GM23338 (cell line): ENCODE data around the gene IMPG1. TPM values are rescaled to one million over a fixed set of nuclear protein-coding genes. Genes with fewer than 3 reads are reported as not detected.

Experiments used
- ATAC-seq: fragments of 200-7000 bp; cut with Tn5 transposase; 3 replicates; pipeline ENCODE4 v1.9.1; 2020
- DNase-seq: peaks from one replicate; pipeline ENCODE4 v3.0.0-alpha.2; 2015; ENCODE audit warnings: low spot score
- H2AFZ ChIP-seq: fragments of 200-600 bp; sonication (generic); 2 replicates; pipeline ENCODE4 v1.8.0; 2016; ENCODE audit warnings: antibody characterized with exemption, mild to moderate bottlenecking, moderate library complexity
- H3F3A ChIP-seq: fragments of 200-600 bp; sonication (generic); replicated peaks from 2 replicates; pipeline ENCODE4 v1.8.0; 2017; ENCODE audit warnings: antibody characterized with exemption, mixed run types, low read depth
- H3K27ac ChIP-seq: fragments of 200-600 bp; sonication (generic); 2 replicates; pipeline ENCODE4 v1.6.1; 2016; ENCODE audit warnings: low read depth
- H3K27me3 ChIP-seq: fragments of 200-600 bp; sonication (generic); 2 replicates; pipeline ENCODE4 v1.8.0; 2016; ENCODE audit warnings: mild to moderate bottlenecking, mixed run types, moderate library complexity; ENCODE audit not compliant: insufficient read depth
- H3K36me3 ChIP-seq: fragments of 200-600 bp; sonication (generic); 2 replicates; pipeline ENCODE4 v1.8.0; 2016; ENCODE audit warnings: mild to moderate bottlenecking; ENCODE audit not compliant: insufficient read depth
- H3K4me1 ChIP-seq: fragments of 200-600 bp; sonication (generic); 2 replicates; pipeline ENCODE4 v1.8.0; 2016; ENCODE audit warnings: mild to moderate bottlenecking, moderate library complexity; ENCODE audit not compliant: insufficient read depth
- H3K4me2 ChIP-seq: fragments of 200-600 bp; sonication (generic); 2 replicates; pipeline ENCODE4 v1.7.1; 2017; ENCODE audit warnings: mixed run types
- H3K4me3 ChIP-seq: fragments of 200-600 bp; sonication (generic); 2 replicates; pipeline ENCODE4 v1.6.1; 2016; ENCODE audit warnings: mixed run types
- H3K79me2 ChIP-seq: fragments of 200-600 bp; sonication (generic); replicated peaks from 2 replicates; pipeline ENCODE4 v1.8.0; 2017; ENCODE audit warnings: mild to moderate bottlenecking; ENCODE audit not compliant: insufficient read depth
- H3K9me2 ChIP-seq: fragments of 200-600 bp; sonication (generic); 2 replicates; pipeline ENCODE4 v1.8.0; 2017; ENCODE audit not compliant: insufficient read depth
- H4K20me1 ChIP-seq: fragments of 200-600 bp; sonication (generic); replicated peaks from 2 replicates; pipeline ENCODE4 v1.8.0; 2017; ENCODE audit warnings: mild to moderate bottlenecking; ENCODE audit not compliant: insufficient read depth
- H3K27ac Mint-ChIP-seq: 2 replicates; pipeline ENCODE4 v1.8.0; 2020; ENCODE audit warnings: inconsistent platforms, mild to moderate bottlenecking, moderate library complexity, mixed read lengths
- H3K27me3 Mint-ChIP-seq: 3 replicates; pipeline ENCODE4 v1.8.0; 2022; ENCODE audit warnings: low read depth, mild to moderate bottlenecking, moderate library complexity, mixed read lengths, inconsistent platforms; ENCODE audit not compliant: insufficient read depth, poor library complexity
- H3K36me3 Mint-ChIP-seq: 3 replicates; pipeline ENCODE4 v1.8.0; 2021; ENCODE audit warnings: low read depth, mild to moderate bottlenecking, inconsistent platforms, moderate library complexity, mixed read lengths
- H3K4me1 Mint-ChIP-seq: 3 replicates; pipeline ENCODE4 v1.8.0; 2020; ENCODE audit warnings: mild to moderate bottlenecking, inconsistent platforms, mixed read lengths
- H3K4me3 Mint-ChIP-seq: 3 replicates; pipeline ENCODE4 v1.8.0; 2021; ENCODE audit warnings: moderate library complexity, mild to moderate bottlenecking, inconsistent platforms, mixed read lengths
- H3K9me3 Mint-ChIP-seq: 3 replicates; pipeline ENCODE4 v1.8.0; 2020; ENCODE audit warnings: moderate library complexity, mild to moderate bottlenecking, inconsistent platforms, mixed read lengths
- CREB1 ChIP-seq: fragments of 250-450 bp; sonication (Bioruptor Pico); IDR thresholded peaks from 2 replicates; pipeline ENCODE4 v1.5.0; 2020; ENCODE audit warnings: low read depth, mild to moderate bottlenecking, moderate library complexity
- CTCF ChIP-seq, 2 experiments: fragments of 200-600 bp in 1 of 2; sonication (generic) in 1 of 2; conservative IDR thresholded peaks; 2 replicates each; pipeline versions ENCODE4 v1.5.1 to v1.6.1; 2016 to 2017; ENCODE audit warnings: antibody characterized with exemption in 2 of 2, low read depth in 2 of 2, mild to moderate bottlenecking in 2 of 2, moderate library complexity in 1 of 2
- ETS1 ChIP-seq: IDR thresholded peaks from 2 replicates; pipeline ENCODE4 v1.6.1; 2016; ENCODE audit warnings: antibody characterized with exemption
- EZH2 ChIP-seq: fragments of 200-600 bp; sonication (generic); IDR thresholded peaks from one replicate; pipeline ENCODE4 v1.8.0; 2017; ENCODE audit warnings: antibody characterized with exemption, mild to moderate bottlenecking, low read depth; ENCODE audit not compliant: unreplicated experiment
- EZH2phosphoT487 ChIP-seq: fragments of 200-600 bp; sonication (generic); IDR thresholded peaks from one replicate; pipeline ENCODE4 v1.8.1; 2018; ENCODE audit warnings: antibody characterized with exemption; ENCODE audit not compliant: unreplicated experiment
- JUNB ChIP-seq: IDR thresholded peaks from one replicate; pipeline ENCODE4 v1.6.1; 2016; ENCODE audit warnings: antibody characterized with exemption; ENCODE audit not compliant: unreplicated experiment
- POLR2AphosphoS5 ChIP-seq: IDR thresholded peaks from 2 replicates; pipeline ENCODE4 v1.6.1; 2016; ENCODE audit warnings: antibody characterized with exemption, low read depth
- STAT1 ChIP-seq: IDR thresholded peaks from one replicate; pipeline ENCODE4 v1.6.1; 2016; ENCODE audit warnings: antibody characterized with exemption; ENCODE audit not compliant: unreplicated experiment
- ZNF114 ChIP-seq: fragments of 250-450 bp; sonication (Bioruptor Pico); IDR thresholded peaks from 2 replicates; pipeline ENCODE4 v1.5.0; 2020; ENCODE audit warnings: mild to moderate bottlenecking, moderate library complexity
- ZNF331 ChIP-seq: fragments of 250-450 bp; sonication (Bioruptor Pico); IDR thresholded peaks from 2 replicates; pipeline ENCODE4 v1.5.0; 2020; ENCODE audit warnings: low read depth, mild to moderate bottlenecking, moderate library complexity
- ZNF462 ChIP-seq: fragments of 250-450 bp; sonication (Bioruptor Pico); IDR thresholded peaks from 2 replicates; pipeline ENCODE4 v1.5.0; 2020; ENCODE audit warnings: mild to moderate bottlenecking, moderate library complexity
- polyA plus RNA-seq: library from polyadenylated mRNA; unstranded; fragments of >200 nt; fragmentation: Nextera tagmentation; extraction: Ambion mirVana; gene quantifications from 2 replicates; pipeline ENCODE4 v1.2.1, GENCODE V29; 2016
- total RNA-seq: library from RNA; depleted of rRNA; stranded (reverse); fragments of >200 nt; shearing (Covaris generic); gene quantifications from 2 replicates; pipeline ENCODE4 v1.2.3, GENCODE V29; 2014

IMPG1 gene
- total and polyA plus RNA-seq, 2 experiments from 2014 or later = not detected

GRCh38 chr6:76003686-76004085 is 68.8 kb downstream of the IMPG1 start (continued):
- no peak for TF ChIP-seq ZNF462 (CRISPR knock-in tag)

- Mint-ChIP-seq H3K4me1 (peaks cover 4% of the 10 kb centered on the region), H3K36me3 (no peaks in the 10 kb centered on the region)
- no peak overlapping the region for H3K27ac ChIP-seq
- no peak for TF ChIP-seq CTCF (conservative IDR thresholded peaks at IDR 0.05; ENCODE audit: low read depth in 2 of 2)
- TF ChIP-seq POLR2AphosphoS5 = no peak
- TF ChIP-seq EZH2phosphoT487 = no peak
- no peak for TF ChIP-seq EZH2
- TF ChIP-seq ETS1 = no peak
- TF ChIP-seq JUNB = no peak
- no peak for TF ChIP-seq ZNF331 (CRISPR knock-in tag)
- no peak for TF ChIP-seq CREB1 (CRISPR knock-in tag)
- TF ChIP-seq STAT1 = no peak
- TF ChIP-seq ZNF114 = no peak
These were observed 69.3 kb downstream of the IMPG1 start for GRCh38 chr6:76003113-76003512.

More at GRCh38 chr6:76003113-76003512, 69.3 kb downstream of the IMPG1 start:
- DNase-seq (no peak), ATAC-seq (no peak)
- Histone ChIP-seq H4K20me1 (no peaks in the 10 kb centered on the region), H3F3A (no peaks in the 10 kb centered on the region), H3K4me1 (no peaks in the 10 kb centered on the region), H2AFZ (no peak overlapping the region), H3K9me2 (no peaks in the 10 kb centered on the region), H3K36me3 (no peaks in the 10 kb centered on the region), H3K4me3 (no peak overlapping the region), H3K4me2 (no peak overlapping the region), H3K79me2 (no peaks in the 10 kb centered on the region), H3K27me3 (no peaks in the 10 kb centered on the region)
- no peaks in the 10 kb centered on the region for H3K27me3 Mint-ChIP-seq
- no peak overlapping the region for H3K27ac Mint-ChIP-seq
- no peaks in the 10 kb centered on the region for H3K9me3 Mint-ChIP-seq
- H3K4me3 Mint-ChIP-seq = no peak overlapping the region
